Posterior vena cava (tissue), 2 donors: Measurements from ENCODE around the gene UGT2B17. TPM values are rescaled to one million over a fixed set of nuclear protein-coding genes. Genes with fewer than 3 reads are reported as not detected.
"Not testable (repeated sequence)": the region's sequence is repeated elsewhere in the genome, so short reads cannot be mapped to it uniquely, and the experiment has no call there.

Source experiments
- DNase-seq: peaks from one replicate; pipeline ENCODE4 v3.0.0-alpha.2; 2020; ENCODE audit warnings: low spot score
- intact Hi-C, 2 donors: fragments of 100-400 bp; cut with DNase I; formaldehyde crosslinking; loops; one replicate each; pipeline versions ENCODE4 v1.14.1 to v1.14.2; 2022 to 2023
- long read RNA-seq, 2 donors: library from polyadenylated mRNA; unstranded; transcript quantifications; one replicate each; pipeline ENCODE4 v2.0.0, GENCODE V29; 2020 to 2021
- total RNA-seq, 2 donors: library from RNA; stranded (reverse); fragmentation: NEBNext Ultra II Directional; extraction: Animal tissue kit (Norgen Biotek cat#: 25700); gene quantifications; one replicate each; pipeline ENCODE4 v1.2.1, GENCODE V29; 2021
- donor health status: DM: yes; HTN: yes; CAD: no.
- donor health status: DM: yes; HTN: yes; CAD: no.

The UGT2B17 gene
- total RNA-seq, result not detected
- long read RNA-seq, donor 1, result 0 reads
- long read RNA-seq, donor 2, result 0 reads

GRCh38 chr4:68576272-68577125 lies at the start of gene UGT2B17:
Gene UGT2B17, minus strand, starts transcription at chr4:68576322. Its CDS starts 7,838 bp downstream, at chr4:68568484.
- DNase-seq, result no peak
- intact Hi-C loops, result loop anchor here in 1 of 2 donors (5.0 kb wide), 1 partner anchor 296 kb away; no protein-coding TSS in a partner anchor

- intact Hi-C loops, DNase-seq: not testable (repeated sequence)
Measured at GRCh38 chr4:68622731-68623130, 46.6 kb upstream of the UGT2B17 start.

- intact Hi-C loops, result no loop called here
- no peak for DNase-seq
Measured at GRCh38 chr4:68617003-68617698, 41.0 kb upstream of the UGT2B17 start.

GRCh38 chr4:68615699-68616422 lies 39.7 kb upstream of the UGT2B17 start:
- intact Hi-C loops, result no loop called here

GRCh38 chr4:68613752-68614151 lies 37.6 kb upstream of the UGT2B17 start:
- intact Hi-C loops, result no loop called here
- DNase-seq, result no peak

More at GRCh38 chr4:68615699-68616422, 39.7 kb upstream of the UGT2B17 start:
- DNase-seq, result no peak

GRCh38 chr4:68606240-68606639 lies 30.1 kb upstream of the UGT2B17 start:
- no peak for DNase-seq
- intact Hi-C loops, result no loop called here

- no peak for DNase-seq
- intact Hi-C loops, result no loop called here
Measured at GRCh38 chr4:68599150-68599549, 23.0 kb upstream of the UGT2B17 start.

- intact Hi-C loops, result no loop called here
- no peak for DNase-seq
Measured at GRCh38 chr4:68597482-68597881, 21.4 kb upstream of the UGT2B17 start.

GRCh38 chr4:68594678-68595077 lies 18.6 kb upstream of the UGT2B17 start:
- DNase-seq, result no peak
- intact Hi-C loops, result no loop called here

- no peak for DNase-seq
- intact Hi-C loops, result no loop called here
Measured at GRCh38 chr4:68593112-68593511, 17.0 kb upstream of the UGT2B17 start.

- no peak for DNase-seq
- intact Hi-C loops, result no loop called here
Measured at GRCh38 chr4:68592673-68593072, 16.6 kb upstream of the UGT2B17 start.

- no peak for DNase-seq
Measured at GRCh38 chr4:68591204-68591603, 15.1 kb upstream of the UGT2B17 start.

GRCh38 chr4:68589790-68590189 lies 13.7 kb upstream of the UGT2B17 start:
- no peak for DNase-seq
- intact Hi-C loops, result no loop called here

More at GRCh38 chr4:68591204-68591603, 15.1 kb upstream of the UGT2B17 start:
- intact Hi-C loops, result no loop called here

- intact Hi-C loops, result no loop called here
Measured at GRCh38 chr4:68582339-68582717, 6.2 kb upstream of the UGT2B17 start.

GRCh38 chr4:68581383-68582338 lies 5.5 kb upstream of the UGT2B17 start:
- DNase-seq, result no peak
- intact Hi-C loops, result no loop called here

More at GRCh38 chr4:68582339-68582717, 6.2 kb upstream of the UGT2B17 start:
- no peak for DNase-seq

- DNase-seq, result no peak
- intact Hi-C loops, result loop anchor here in 1 of 2 donors (5.0 kb wide), 1 partner anchor 295 kb away; no protein-coding TSS in a partner anchor
Measured at GRCh38 chr4:68577590-68577989, 1.5 kb upstream of the UGT2B17 start.

GRCh38 chr4:68575636-68576035 lies 486 bp downstream of the UGT2B17 start:
- DNase-seq, result not testable (repeated sequence)
- intact Hi-C loops, result loop anchor here in 1 of 2 donors (5.0 kb wide), 1 partner anchor 297 kb away; no protein-coding TSS in a partner anchor

GRCh38 chr4:68575081-68575480 lies 1.0 kb downstream of the UGT2B17 start:
- no peak for DNase-seq
- intact Hi-C loops, result loop anchor here in 1 of 2 donors (5.0 kb wide), 1 partner anchor 297 kb away; no protein-coding TSS in a partner anchor
